Testis (tissue), 2 donors: ENCODE measurements around the gene PRRT3.

Experiments
- POLR2A ChIP-seq: fragments of 450-650 bp; IDR thresholded peaks from one replicate; pipeline ENCODE4 v1.6.1; 2017; ENCODE audit warnings: antibody characterized with exemption, mild to moderate bottlenecking, moderate library complexity
- TF ChIP-seq, protein P1 (sequence below), 3 experiments: fragments of 450-650 bp in 2 of 3; fragments of 200-600 bp in 1 of 3; sonication (generic) in 1 of 3; IDR thresholded peaks; one replicate each; pipeline ENCODE4 v1.5.1; 2016 to 2019; ENCODE audit warnings: antibody characterized with exemption in 3 of 3, mild to moderate bottlenecking in 2 of 3, moderate library complexity in 1 of 3

DNA sequence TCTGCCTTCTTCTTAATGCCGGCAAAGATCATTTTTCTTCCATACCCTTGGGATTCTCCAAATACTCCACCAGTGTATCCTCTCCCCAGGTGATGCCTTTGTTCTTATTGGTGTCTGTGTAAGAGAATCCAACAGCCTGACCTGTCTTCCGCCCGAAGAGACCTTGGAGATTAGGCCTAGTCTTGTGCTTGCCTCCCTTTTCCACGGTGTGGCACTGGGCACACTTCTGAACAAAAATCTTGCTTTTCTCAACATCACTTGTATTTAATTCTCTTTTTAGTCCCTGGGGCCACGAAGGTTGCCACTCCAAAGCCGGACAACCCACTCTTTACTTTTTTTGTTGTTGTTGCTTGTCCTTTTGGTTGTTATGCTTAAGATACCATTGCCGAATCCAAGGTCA is 48.5 kb upstream of the PRRT3 start:
- TF ChIP-seq, protein P1, sequence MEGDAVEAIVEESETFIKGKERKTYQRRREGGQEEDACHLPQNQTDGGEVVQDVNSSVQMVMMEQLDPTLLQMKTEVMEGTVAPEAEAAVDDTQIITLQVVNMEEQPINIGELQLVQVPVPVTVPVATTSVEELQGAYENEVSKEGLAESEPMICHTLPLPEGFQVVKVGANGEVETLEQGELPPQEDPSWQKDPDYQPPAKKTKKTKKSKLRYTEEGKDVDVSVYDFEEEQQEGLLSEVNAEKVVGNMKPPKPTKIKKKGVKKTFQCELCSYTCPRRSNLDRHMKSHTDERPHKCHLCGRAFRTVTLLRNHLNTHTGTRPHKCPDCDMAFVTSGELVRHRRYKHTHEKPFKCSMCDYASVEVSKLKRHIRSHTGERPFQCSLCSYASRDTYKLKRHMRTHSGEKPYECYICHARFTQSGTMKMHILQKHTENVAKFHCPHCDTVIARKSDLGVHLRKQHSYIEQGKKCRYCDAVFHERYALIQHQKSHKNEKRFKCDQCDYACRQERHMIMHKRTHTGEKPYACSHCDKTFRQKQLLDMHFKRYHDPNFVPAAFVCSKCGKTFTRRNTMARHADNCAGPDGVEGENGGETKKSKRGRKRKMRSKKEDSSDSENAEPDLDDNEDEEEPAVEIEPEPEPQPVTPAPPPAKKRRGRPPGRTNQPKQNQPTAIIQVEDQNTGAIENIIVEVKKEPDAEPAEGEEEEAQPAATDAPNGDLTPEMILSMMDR (IDR thresholded peaks at IDR 0.05): no peak
- TF ChIP-seq POLR2A: no peak
